Myocyte (in vitro differentiated cells): ENCODE measurements around the gene ULK4. TPM values are rescaled to one million over a fixed set of nuclear protein-coding genes. Genes with fewer than 3 reads are reported as not detected.

Experiments
- DNase-seq: peaks from one replicate; pipeline ENCODE4 v3.0.0-alpha.2; 2012; ENCODE audit warnings: low read depth
- total RNA-seq: library from RNA; depleted of rRNA; stranded (reverse); fragments of >200 nt; gene quantifications from 2 replicates; pipeline ENCODE4 v1.2.3, GENCODE V29; 2014

The ULK4 gene
- total RNA-seq, 1 donor from 2014 or later = 2.1 TPM

- DNase-seq = no peak
Observed at GRCh38 chr3:41237907-41238306, 724.0 kb downstream of the ULK4 start.

GRCh38 chr3:41236228-41236627 is 725.7 kb downstream of the ULK4 start:
- DNase-seq = no peak

GRCh38 chr3:41234823-41235721 is 726.8 kb downstream of the ULK4 start:
- DNase-seq = no peak

- DNase-seq = peak; percentile 72
Observed at GRCh38 chr3:41224120-41224806, 737.6 kb downstream of the ULK4 start.

GRCh38 chr3:41223691-41224090 is 738.2 kb downstream of the ULK4 start:
- no peak for DNase-seq

GRCh38 chr3:41223078-41223477 is 738.8 kb downstream of the ULK4 start:
- DNase-seq = no peak

- DNase-seq = no peak
Observed at GRCh38 chr3:41222501-41222900, 739.4 kb downstream of the ULK4 start.

GRCh38 chr3:41222012-41222411 is 739.9 kb downstream of the ULK4 start:
- DNase-seq = no peak

GRCh38 chr3:41220906-41221677 is 740.8 kb downstream of the ULK4 start:
- DNase-seq = no peak

GRCh38 chr3:41219424-41219823 is 742.5 kb downstream of the ULK4 start:
- no peak for DNase-seq

GRCh38 chr3:41216993-41217392 is 744.9 kb downstream of the ULK4 start:
- no peak for DNase-seq

- DNase-seq = no peak
Observed at GRCh38 chr3:41216422-41216821, 745.5 kb downstream of the ULK4 start.

GRCh38 chr3:41213588-41213987 is 748.3 kb downstream of the ULK4 start:
- DNase-seq = no peak

GRCh38 chr3:41212088-41212487 is 749.8 kb downstream of the ULK4 start:
- DNase-seq = no peak

GRCh38 chr3:41210966-41211365 is 750.9 kb downstream of the ULK4 start:
- no peak for DNase-seq

- no peak for DNase-seq
Observed at GRCh38 chr3:41209646-41210045, 752.3 kb downstream of the ULK4 start.

- DNase-seq = no peak
Observed at GRCh38 chr3:41208507-41209220, 753.2 kb downstream of the ULK4 start.

- no peak for DNase-seq
Observed at GRCh38 chr3:41207355-41207754, 754.5 kb downstream of the ULK4 start.

GRCh38 chr3:41205591-41205990 is 756.3 kb downstream of the ULK4 start:
- no peak for DNase-seq

GRCh38 chr3:41204369-41204768 is 757.5 kb downstream of the ULK4 start:
- no peak for DNase-seq

- peak; percentile 71 for DNase-seq
Observed at GRCh38 chr3:41202834-41203345, 759.0 kb downstream of the ULK4 start.
